Adrenal gland (tissue), 5 donors: ENCODE measurements around the gene SUSD6.

Experiments
- CTCF ChIP-seq, 6 experiments: fragments of 450-650 bp in 4 of 6; fragments of 200-600 bp in 2 of 6; sonication (generic) in 1 of 6; IDR thresholded peaks; 1 replicate in 5 of 6; 2 replicates in 1 of 6; pipeline versions ENCODE4 v1.5.1 to v1.8.0; 2016 to 2021; ENCODE audit warnings: antibody characterized with exemption in 6 of 6, mild to moderate bottlenecking in 2 of 6, moderate library complexity in 1 of 6
- POLR2A ChIP-seq, 2 donors: fragments of 450-650 bp; IDR thresholded peaks; one replicate each; pipeline ENCODE4 v1.6.1; 2017; ENCODE audit warnings: antibody characterized with exemption in 2 of 2, mild to moderate bottlenecking in 2 of 2, moderate library complexity in 1 of 2
- donor health status: DM: no; HTN: no; CAD: no.

GRCh38 chr14:69680297-69680696, 68.9 kb downstream of the SUSD6 start:
- TF ChIP-seq CTCF (IDR thresholded peaks at IDR 0.05) (no peak), POLR2A (IDR thresholded peaks at IDR 0.05) (no peak)
